Testis (tissue), 2 donors: ENCODE data around the gene DNASE2.

ENCODE experiments used
- CTCF ChIP-seq, 3 experiments: fragments of 450-650 bp in 2 of 3; fragments of 200-600 bp in 1 of 3; sonication (generic) in 1 of 3; IDR thresholded peaks; one replicate each; pipeline ENCODE4 v1.5.1; 2016 to 2019; ENCODE audit warnings: antibody characterized with exemption in 3 of 3, mild to moderate bottlenecking in 2 of 3, moderate library complexity in 1 of 3
- POLR2A ChIP-seq: fragments of 450-650 bp; IDR thresholded peaks from one replicate; pipeline ENCODE4 v1.6.1; 2017; ENCODE audit warnings: antibody characterized with exemption, mild to moderate bottlenecking, moderate library complexity

GRCh38 chr19:12871681-12872080 lies 9.6 kb downstream of the DNASE2 start:
- no peak for TF ChIP-seq CTCF (IDR thresholded peaks at IDR 0.05)
- TF ChIP-seq POLR2A: no peak
